Ovary (tissue), 3 donors: Measurements from ENCODE around the gene LYL1.

Source experiments
- EP300 ChIP-seq: sonication (generic); formaldehyde crosslinking; IDR thresholded peaks from one replicate; pipeline ENCODE4 v1.6.1; 2017; ENCODE audit warnings: antibody characterized with exemption
- POLR2A ChIP-seq: fragments of 450-650 bp; IDR thresholded peaks from one replicate; pipeline ENCODE4 v1.6.1; 2017; ENCODE audit warnings: antibody characterized with exemption, mild to moderate bottlenecking, moderate library complexity
- TF ChIP-seq, protein P1 (sequence below), 3 donors: fragments of 450-650 bp in 2 of 3; fragments of 200-600 bp in 1 of 3; IDR thresholded peaks; one replicate each; pipeline versions ENCODE4 v1.5.1 to v1.8.0; 2016 to 2022; ENCODE audit warnings: antibody characterized with exemption in 3 of 3, mild to moderate bottlenecking in 1 of 3
- donor health status: DM: no; HTN: no; CAD: no.

DNA sequence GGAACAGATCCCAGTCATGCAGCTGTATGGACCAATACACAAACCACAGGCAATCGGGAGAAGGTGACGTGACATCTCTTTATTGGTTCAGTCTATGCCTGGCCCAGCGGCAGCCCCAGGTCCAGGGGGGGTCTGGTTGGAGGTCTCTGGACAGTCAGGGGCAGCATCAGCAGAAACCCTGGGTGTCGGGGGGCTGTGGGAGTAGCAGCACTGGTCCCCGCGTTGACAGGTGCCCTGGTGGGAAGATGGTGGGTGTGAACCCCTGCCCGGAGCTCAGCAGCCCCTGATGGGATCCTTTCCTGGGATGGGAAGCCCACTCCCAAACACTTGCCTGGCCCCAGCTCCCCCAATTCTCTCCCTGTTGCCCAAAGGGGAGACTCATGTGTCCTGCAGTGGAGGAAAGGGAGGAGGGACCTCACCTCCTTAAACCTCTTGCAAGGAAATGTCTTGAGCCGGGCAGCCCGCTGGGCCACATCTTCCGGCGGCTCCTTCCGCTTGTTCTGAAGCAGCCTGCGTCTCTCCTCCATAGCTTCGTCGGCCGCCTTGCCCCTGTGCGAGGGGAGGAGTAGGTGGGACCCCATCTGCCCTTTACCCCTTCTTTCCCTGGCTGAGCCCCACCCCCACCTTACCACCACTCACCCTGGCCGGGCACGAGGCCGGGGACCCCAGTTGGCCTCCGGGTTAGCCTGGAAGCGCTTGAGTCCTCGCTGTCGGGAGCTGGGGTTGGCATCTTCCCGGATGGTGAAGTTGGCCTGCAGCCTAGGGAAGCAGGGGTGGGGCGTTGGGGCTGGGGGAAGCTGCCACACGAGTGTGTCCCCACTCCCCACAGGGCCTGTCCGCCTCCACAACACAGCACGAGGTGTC, 2.4 kb upstream of the LYL1 start:
- TF ChIP-seq EP300 (no peak), POLR2A (no peak)
- TF ChIP-seq, protein P1, sequence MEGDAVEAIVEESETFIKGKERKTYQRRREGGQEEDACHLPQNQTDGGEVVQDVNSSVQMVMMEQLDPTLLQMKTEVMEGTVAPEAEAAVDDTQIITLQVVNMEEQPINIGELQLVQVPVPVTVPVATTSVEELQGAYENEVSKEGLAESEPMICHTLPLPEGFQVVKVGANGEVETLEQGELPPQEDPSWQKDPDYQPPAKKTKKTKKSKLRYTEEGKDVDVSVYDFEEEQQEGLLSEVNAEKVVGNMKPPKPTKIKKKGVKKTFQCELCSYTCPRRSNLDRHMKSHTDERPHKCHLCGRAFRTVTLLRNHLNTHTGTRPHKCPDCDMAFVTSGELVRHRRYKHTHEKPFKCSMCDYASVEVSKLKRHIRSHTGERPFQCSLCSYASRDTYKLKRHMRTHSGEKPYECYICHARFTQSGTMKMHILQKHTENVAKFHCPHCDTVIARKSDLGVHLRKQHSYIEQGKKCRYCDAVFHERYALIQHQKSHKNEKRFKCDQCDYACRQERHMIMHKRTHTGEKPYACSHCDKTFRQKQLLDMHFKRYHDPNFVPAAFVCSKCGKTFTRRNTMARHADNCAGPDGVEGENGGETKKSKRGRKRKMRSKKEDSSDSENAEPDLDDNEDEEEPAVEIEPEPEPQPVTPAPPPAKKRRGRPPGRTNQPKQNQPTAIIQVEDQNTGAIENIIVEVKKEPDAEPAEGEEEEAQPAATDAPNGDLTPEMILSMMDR (IDR thresholded peaks at IDR 0.05): no peak
